NCI-H2227 (cell line): ENCODE measurements around the gene MICAL3.

Source experiments
- DNase-seq: peaks from one replicate; lab custom pipeline; 2025; ENCODE audit not compliant: unreplicated experiment; lab: John Stamatoyannopoulos, UW

Gene MICAL3

DNA sequence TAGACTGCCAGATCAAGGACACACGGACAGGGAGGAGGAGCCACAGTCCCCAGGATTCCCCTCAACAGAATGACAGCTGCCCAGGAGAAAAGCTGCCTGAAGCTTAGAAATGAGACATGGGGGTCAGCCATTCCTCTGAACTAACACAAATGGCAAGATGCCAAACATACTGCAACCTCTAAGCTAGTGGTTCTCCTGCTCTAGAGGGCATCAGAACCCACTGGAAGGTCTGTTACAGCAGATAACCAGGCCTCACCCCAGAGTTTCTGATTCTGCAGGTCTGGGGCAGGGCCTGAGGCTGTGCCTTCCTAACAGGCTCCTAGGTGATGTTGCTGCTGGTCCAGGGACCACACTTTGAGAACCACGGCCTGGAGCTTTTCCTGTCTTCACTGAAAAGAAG is 221.5 kb downstream of the MICAL3 start:
- DNase-seq: no peak

DNA sequence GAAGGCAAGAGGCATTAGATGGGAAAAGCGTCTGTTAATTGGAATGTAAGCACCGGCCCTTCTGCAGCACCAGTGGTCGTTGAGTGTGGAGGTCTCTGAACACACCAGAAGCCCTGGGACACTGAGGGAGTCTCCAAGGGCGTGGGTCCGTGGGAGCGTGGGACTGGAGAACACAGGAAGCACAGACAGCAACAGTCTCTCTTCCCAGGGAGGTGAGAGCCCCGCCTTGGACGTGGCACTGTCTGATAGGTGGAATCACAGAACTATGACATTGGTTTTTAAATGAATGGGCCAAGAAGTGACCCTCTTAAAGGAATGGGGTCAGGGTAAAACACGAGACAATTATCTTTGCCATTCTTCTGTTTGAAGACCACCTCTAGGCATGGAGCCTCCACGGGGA is 221.9 kb downstream of the MICAL3 start:
- no peak for DNase-seq

DNA sequence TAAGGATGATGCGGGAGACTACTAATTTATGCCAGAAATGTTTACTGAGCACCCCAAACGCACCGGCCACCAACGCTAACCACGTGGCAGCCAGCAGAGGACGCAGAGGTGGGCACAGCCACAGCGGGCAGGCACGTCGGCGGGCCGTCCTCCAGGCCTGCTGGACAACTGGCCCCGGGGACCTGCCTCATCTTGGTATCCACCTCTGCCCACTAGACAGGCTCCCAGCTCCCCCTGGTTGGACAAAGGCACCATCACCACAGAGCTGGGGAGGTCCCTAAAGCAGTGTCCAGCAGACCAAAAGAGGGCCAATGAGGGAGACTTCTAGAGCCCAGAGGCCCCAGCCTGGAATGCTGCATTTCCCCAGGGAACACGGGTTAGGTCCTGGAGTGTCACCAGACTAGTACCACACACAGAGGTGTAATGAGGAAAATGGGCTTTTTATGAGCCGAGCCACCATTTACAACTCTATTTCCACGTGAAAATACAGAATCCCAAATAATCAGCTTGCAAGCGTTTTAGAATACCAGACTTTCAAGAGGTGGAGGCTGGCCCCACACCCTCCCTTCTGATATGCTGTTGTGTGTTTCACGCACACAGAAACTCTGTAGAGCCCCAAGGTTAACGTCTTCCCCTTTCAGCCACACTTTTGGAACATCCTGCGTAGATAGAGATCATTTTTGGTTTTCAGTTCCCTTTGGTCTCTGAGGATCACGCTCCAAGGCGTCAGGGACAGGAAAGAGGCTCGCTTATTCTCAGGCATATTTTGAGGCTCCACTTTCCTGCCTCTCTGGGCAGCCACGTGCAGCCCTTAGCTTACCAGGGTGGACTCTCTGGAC is 226.4 kb downstream of the MICAL3 start:
- no peak for DNase-seq

DNA sequence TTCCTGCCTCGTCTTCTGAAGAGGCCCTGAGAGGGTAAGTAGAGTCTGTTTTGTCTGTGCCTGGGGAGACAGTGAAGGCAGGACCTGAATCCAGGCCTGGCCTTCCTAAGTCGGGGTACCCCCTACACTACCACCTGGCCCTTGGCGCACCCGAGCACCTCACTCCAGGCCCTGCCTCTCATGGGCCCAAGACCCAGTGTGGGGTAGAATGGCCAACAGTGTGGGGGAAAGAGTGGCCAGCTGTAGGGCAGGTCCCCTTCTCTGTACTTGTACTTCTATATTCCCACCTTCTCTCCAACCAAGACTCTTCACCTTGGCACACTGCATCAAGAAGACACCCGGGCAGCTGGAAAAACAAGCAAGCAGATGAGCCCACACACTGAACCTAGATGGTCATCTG is 227.7 kb downstream of the MICAL3 start:
- no peak for DNase-seq

DNA sequence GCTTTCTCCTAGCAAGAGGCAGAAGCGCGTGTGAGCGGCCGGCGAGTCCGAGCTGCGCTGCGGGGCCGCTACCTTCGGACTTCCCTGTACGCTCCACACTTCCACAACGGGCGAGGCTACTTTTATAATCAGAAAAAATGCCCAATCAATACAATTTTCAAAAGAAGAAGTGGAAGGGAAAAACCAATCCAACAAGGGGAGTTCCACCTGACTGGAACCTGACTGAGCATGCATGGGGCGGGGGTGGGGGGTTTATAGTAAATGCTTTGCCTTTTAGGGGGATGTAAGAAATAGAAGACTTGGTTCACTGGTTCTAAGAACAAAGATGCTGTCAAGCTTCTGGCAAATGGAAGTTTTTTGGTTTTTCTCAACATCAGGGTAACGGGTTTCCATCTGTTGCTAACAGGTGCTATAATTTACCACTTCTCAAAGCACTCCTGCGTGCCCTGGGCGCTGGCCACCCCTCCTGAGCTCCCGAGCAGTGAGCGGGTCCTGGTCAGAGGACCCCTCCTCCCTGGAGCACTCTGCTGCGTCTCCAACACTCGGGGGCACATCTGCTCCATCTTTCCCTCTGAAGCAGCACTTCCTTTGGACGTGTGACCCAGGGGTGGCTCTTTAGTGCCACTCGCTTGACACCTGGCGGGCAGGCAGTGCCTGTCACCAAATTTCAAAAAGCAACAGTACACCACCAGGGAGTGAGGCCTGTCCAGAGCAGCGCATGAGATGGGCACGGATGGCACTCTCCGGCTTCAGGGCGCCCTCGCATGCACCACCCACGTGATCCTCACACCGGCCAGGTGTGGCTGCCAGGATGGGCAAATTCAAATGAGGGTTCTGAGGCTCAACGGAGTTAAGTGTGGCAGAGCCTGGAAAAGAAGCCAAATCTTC is 228.5 kb downstream of the MICAL3 start:
- DNase-seq: no peak

DNA sequence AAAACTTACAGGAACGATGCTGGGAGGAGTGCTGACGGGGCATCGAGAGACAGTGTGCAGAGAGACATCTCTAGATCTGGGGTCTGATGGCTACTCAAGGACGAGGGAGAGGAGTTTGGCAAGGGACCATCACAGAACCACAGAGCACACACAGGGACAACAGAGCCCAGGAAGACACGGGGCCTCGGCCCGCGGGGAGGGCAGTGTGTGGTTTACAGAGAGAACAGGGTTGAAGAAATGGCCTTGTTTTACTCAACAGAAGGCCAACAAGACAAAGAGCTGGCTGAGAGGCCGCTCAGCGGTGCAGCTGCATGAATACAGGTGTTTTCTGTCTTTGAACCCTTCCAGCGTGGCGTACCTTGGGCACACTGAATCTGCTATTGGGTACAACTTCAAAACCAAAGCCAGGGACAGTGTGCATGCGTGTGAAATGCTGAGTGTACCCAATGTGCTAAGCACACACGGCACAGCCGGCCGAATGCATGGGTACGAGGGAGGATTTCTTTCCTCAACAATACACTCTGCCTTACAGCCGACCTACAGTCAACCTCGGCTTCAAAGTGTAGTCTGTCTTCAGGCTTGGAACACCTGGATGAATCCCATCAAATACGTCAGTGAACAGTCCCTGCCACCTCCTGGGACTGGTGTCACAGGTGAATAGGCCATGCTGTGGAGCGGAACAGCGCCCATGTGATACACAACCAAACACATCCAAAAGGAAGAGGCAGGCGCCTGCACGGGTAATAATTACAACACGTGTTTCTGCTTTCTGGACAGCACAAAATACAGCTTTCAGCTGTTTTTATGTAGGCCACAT is 229.4 kb downstream of the MICAL3 start:
- DNase-seq: no peak

DNA sequence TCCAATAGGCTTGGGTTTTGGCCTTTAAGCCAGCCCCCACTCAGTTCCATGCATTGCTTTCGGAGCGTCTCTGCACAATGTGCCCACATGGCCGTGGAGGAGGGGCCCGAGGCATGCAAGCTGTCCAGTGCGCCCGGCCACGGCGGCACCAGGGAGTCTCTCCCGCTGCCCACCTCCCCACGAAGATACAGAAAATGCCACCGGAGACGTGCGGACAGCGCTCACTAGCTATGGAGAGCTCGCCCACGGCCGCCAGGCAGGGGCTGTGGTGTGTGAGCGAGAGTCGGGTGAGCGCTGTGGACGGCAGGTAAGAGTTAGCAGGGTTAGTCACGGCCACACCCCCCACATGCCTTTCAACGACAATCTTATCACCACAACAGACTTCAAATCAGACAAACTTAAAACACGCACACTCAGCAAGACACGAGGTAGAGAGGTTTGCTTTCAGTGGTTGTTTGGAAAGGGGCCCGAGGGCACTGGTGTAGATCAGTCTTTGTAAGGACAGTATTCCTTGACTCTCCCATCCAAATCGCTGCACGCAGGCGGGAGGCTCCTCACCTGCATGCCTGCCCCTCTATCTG is 231.4 kb downstream of the MICAL3 start:
- DNase-seq: no peak

DNA sequence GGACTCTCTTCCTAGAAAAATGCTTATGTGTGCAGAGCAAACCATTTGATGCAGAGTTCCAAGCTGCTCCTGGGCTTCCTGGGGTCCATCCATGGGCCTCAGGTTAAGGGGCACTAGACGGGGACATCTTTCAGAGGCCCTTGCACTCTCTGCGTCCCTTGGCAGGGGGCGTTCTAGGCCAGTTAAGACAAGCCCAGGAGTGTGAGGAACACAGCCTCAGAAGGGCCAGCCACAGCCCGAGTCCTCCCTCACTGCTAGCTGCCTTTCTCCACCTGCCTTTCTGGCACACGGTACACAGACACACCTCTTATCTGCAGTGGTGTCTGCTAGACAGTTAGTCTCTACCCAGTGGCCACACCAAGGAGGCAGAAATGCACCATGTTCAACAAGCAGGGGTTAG is 232.1 kb downstream of the MICAL3 start:
- DNase-seq: no peak

DNA sequence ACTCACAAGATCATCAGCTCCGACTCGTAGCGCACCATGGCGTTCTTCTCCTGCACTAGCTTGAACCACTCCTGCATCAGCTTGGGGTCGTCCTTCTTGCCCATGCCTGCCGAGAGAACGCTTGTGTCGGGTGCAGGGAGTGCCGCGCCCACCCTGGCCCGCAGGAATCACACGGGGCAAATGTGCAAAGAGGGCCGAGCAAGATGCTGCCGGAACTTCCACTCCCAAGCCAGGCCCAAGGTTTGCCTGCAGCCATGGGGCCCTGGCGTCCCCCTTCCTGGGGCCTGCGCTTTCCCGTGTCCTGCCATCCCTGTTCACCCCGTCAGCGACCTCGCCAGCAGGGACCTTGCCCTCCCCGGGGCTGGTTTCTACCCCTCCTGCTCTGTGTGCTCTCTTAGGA is 233.2 kb downstream of the MICAL3 start:
- DNase-seq: no peak

DNA sequence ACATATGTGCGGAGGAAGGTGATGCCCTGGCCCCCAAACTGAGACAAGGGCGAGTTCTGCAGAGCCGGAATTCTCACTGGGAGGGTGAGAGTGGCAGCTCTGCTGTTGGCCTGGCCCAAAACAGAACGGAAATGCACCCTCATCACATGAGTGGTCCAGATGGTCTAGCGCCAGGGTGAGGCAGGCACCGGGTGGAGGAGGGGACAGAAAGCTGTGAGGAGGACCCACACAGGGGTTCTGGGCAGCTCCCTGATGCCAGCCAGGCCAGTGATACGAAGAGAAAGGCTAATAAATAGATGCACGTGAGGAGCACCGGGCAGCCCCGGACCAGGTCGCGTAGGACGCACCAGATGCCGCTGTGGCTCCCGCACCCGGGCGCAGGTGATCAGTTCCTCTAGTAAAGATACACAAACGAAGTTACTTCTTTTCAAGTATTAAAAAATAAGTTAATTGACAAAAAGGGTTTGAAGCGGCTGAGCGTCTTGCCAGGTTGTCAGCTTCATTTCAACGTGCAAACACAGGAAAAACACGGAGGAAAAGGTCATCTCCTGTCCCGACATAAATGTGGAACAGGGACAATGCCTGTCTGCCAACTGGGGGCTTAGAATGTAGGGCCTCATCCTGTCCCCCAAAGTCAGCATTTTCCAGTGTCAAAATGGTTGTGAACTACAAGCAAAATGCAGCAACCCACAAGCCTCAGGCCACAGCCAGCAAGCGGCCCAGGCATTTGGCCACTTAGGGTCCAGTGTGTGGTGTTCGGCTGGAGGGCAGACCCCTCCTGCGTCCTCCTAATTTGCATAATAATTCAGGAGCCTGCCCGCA is 234.8 kb downstream of the MICAL3 start:
- DNase-seq: no peak

DNA sequence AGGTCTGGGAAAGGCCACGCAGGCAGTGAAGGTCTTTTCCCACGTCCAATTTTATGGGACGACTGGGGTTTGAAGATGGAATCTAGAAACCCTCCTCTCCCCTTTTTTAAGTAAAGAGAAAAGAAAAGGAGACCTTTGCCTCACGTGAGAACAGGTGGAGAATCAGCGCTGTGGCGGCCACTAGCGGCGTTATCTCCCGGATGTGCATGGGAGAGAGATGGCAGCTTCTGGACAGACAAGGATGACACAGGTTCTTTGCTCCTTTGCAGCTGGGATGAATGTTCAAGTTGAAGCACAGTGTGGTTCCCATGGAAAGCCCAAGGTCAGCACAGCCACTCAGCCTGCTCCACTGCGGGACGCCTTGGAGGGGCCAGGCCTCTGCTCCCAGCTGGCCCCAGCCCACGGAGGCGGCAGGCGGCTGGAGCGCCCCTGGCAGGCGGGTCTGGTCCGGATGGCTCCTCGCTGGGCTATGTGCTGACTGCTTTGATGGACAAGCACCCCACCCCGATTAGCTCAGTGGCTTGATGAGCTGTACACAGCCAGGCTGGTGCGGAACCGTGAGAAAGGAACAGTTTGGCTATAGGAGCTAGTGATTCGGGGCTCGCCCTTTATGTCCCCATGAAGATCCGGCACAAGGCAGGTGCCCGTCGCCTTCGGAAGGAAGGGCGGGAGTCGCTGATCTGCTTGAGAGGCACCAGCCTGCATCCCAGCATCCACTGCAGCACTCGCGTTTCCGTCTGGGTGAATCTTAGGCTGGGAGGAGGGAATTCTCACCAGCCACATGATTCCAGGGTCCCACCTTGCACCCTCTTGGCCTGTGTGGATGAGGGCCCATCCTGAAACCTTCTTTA is 235.6 kb downstream of the MICAL3 start:
- no peak for DNase-seq

DNA sequence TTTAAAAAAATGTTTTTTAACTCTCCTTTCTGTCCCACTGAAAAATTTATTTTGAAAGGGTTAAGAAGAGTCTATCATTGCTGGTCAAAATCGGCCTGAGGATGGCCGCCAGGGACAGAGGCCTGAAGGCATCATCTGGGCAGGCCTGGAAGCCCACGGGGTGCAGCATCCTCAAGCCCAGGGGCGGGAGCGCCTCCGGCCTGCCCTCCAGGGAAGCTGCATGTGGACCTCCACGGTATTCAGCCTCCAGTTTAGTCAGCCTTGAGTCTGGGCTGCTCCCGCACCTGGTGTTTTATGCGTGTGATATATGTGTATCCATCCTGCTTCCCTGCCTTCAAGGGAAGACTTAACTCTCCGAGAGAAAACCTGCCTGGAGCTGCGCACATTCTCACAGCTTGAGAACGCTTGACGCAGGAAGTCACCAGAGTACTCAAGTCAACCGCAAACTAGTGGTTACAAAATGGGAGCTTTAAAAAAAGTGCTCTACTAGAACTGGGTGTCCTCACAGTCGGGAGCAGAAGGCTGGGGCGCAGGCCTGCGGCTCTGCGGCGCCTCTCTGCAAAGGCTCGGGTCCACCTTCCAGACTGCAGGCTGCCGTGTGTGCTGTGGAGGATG is 236.5 kb downstream of the MICAL3 start:
- no peak for DNase-seq

DNA sequence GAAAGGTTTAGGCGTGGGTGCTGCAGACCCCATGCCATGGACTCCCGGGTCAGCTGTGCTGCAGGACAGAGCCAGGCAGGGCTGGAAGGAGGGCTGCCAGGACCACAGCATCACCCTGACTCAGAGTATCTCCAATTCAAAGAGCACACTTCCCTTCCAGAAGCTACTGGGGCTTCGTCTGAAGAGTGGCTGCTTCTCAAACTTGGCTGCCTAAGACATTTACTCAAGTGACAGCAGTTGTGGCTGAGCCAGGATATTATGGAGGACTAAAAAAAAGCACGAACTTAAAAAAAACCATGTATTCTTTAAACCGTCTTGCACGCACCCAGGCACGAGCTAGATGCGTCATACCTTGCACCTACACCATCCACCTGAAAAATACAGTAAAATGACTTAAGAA is 237.1 kb downstream of the MICAL3 start:
- DNase-seq: no peak

DNA sequence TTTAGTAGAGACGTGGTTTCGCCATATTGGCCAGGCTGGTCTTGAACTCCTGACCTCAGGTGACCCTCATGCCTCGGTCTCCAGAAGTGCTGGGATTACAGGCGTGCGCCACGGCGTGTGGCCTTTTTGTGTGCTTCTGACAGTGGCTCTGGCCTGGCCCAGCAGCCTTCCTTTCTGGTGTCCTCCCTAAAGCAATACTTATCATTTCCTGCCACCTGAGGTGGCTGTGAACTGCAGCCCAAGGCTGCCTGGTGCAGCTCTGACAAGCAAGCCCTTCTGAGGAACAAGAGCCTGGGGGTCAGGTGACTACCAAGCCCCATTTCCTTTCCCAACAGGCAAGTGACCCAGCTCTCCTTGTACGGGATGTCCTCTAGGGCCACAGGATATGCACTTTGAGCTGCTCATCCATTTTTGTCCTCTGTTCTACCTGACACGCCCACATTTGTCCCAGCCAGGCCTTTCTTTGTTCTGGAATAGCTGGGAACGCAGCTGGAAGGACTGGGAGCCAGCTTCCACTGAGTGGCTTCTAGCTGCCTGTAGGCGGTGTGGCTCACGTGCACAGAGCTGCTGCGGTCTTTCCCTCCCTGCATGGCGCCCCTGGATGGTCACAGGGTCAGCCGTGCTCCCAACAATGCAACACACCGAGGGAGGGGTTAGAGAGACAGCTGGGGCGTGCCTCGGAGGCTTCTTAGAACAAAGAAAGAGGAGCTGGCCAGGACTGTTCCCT is 237.8 kb downstream of the MICAL3 start:
- peak; percentile 82 for DNase-seq

DNA sequence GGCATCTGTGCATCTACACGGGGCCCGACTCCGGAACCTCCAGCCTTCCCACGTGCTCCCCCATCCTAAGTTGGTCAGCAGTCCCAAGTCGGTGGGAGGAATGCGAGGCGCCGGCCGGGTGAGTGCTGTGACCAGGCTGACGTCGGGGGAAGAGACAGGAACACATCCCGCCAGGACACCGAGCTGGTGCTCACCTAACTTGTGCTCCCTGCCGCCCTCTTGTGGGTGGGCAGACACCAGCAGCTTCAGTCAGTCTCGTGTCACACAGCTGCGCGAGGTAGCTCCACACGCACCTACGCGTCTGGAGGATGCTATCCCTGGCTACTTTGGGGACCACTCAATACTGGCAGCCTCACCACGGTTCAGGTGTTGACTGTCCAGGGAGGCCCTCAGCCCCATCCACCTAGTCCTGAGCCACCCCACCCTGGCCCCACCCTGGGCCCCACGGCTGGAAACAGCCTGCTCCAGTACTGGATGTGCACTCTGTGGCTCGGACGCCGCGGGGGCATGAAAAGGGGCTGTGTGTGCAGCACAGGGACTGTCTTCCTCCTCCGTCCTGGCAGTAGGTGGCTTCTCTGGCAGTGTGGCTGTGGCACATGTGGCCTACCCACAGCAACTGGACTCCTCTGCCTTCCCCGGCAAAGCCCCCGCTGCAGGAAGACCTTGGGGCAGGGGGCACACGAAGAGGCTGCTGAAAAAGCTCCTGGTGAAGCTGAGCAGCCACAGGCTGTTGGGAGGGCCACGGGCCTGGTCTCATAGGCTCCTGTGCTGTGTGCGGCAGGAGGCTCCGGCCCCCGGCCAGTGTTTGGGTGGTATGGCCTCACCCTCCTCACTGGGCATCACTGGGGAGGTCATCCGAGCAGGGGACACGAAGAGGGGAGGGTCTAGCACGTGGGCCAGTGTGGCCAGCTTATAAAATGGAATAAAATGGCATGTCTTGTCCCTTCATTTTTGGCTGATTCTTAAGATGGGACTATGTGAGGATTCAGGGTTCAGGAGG is 238.9 kb downstream of the MICAL3 start:
- DNase-seq: no peak

DNA sequence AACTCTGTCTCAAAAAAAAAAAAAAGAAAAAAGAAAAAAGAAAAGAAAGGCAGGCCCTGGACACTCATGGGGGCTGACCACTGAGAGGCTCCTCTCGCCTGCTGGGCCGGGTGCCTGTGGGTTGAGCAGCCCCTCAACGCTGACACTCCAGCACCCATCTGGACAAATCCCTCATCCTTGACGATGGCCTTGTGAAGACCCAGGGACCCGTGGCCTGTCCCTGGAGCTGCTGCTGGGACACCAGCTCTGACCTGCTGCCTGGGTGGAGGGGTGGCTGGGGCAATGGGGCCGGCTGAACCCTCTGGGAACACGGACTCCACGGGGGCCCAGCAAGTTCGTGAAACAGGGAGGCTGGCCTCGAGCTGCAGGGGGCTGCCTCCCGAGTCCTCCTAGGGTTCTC is 239.6 kb downstream of the MICAL3 start:
- no peak for DNase-seq
